Measurements from ENCODE around the gene PPP1R26.
"Not testable (repeated sequence)": the region's sequence is repeated elsewhere in the genome, so short reads cannot be mapped to it uniquely, and the experiment has no call there.

Gene PPP1R26

DNA sequence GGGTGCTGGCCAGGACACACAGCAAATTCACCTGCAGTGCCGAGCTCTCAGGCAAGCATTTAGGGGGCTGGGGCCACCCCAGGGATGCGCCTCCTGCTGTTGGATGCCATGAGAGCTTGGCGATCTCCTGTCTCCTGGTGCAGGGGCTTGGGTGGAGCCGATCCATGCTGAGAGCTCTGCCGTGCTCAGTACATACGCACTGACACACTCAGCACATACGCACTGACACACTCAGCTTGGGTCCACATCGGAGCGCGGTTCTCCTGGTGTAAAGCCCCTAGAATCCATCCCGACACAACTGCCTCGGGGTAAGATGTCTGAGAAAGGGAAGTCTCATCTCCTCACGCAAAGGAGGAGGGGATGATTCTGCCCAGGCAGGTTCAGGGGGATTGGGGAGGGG is 56.0 kb downstream of the PPP1R26 start:
- FAIRE-seq; DNase-seq (ENCODE audit: low spot score): not testable (repeated sequence)

- no peak for DNase-seq (ENCODE audit: low spot score)
These were observed 56.6 kb downstream of the PPP1R26 start for GRCh38 chr9:135536216-135536615.

More at GRCh38 chr9:135536216-135536615, 56.6 kb downstream of the PPP1R26 start:
- no peak for FAIRE-seq

Measured in urothelium cell line (cell line).